ENCODE data around the gene SRPK2. TPM values are rescaled to one million over a fixed set of nuclear protein-coding genes. Genes with fewer than 3 reads are reported as not detected.
A peak's percentile ranks its signal among the peaks of the same experiment; 100 is the strongest.

SRPK2 gene
- total RNA-seq, 1 donor from 2014 or later = 58.5 TPM

DNA sequence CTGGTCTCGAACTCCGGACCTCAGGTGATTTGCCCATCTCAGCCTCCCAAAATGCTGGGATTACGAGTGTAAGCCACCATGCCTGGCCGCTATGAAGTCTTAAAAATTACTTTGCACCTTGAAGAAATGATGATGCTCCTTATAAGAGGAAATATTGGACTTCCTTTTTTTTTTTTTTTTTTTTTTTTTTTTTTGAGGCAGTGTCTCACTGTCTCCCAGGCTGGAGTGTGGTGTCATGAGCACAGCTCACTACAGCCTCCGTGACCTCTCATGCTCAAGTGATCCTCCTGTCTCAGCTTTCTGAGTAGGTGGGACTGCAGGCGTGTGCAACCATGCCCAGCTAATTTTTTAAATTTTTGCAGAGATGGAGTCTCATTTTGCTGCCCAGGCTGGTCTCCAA lies 309.4 kb downstream of the SRPK2 start:
- no peak for DNase-seq (ENCODE audit: low spot score)
- no peak overlapping the region for H3K4me3 Mint-ChIP-seq (ENCODE audit: unreplicated experiment)
- H3K4me1 Mint-ChIP-seq (ENCODE audit: low read depth) = no peaks in the 10 kb centered on the region
- no peaks in the 10 kb centered on the region for H3K27me3 Mint-ChIP-seq (ENCODE audit: low read depth)
- H3K9me3 Mint-ChIP-seq (ENCODE audit: low read depth) = no peaks in the 10 kb centered on the region
- no peak overlapping the region for H3K27ac Mint-ChIP-seq (ENCODE audit: unreplicated experiment)
- peaks cover 30% of the 10 kb centered on the region for H3K36me3 Mint-ChIP-seq (ENCODE audit: low read depth)
- TF ChIP-seq, protein P1, sequence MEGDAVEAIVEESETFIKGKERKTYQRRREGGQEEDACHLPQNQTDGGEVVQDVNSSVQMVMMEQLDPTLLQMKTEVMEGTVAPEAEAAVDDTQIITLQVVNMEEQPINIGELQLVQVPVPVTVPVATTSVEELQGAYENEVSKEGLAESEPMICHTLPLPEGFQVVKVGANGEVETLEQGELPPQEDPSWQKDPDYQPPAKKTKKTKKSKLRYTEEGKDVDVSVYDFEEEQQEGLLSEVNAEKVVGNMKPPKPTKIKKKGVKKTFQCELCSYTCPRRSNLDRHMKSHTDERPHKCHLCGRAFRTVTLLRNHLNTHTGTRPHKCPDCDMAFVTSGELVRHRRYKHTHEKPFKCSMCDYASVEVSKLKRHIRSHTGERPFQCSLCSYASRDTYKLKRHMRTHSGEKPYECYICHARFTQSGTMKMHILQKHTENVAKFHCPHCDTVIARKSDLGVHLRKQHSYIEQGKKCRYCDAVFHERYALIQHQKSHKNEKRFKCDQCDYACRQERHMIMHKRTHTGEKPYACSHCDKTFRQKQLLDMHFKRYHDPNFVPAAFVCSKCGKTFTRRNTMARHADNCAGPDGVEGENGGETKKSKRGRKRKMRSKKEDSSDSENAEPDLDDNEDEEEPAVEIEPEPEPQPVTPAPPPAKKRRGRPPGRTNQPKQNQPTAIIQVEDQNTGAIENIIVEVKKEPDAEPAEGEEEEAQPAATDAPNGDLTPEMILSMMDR (IDR thresholded peaks at IDR 0.05) = no peak

DNA sequence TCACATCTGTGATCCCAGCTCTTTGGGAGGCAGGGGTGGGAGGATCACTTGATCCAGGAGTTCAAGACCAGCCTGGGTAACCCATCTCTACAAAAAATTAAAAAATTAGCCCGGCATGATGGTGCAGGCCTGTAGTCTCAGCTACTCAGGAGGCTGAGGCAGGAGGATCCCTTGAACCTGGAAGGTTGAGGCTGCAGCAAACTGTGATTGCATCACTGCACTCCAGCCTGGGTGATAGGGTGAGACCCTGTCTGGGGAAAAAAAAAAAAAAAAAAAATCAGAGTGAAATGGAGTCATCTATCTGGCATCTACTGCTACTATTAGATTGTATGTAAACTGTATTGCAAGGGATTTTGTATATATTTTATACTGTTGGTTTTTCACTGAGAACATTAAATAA lies 315.6 kb downstream of the SRPK2 start:
- Mint-ChIP-seq H3K9me3 (ENCODE audit: low read depth) (no peaks in the 10 kb centered on the region), H3K27ac (ENCODE audit: unreplicated experiment) (no peak overlapping the region), H3K36me3 (ENCODE audit: low read depth) (peaks cover 41% of the 10 kb centered on the region), H3K27me3 (ENCODE audit: low read depth) (no peaks in the 10 kb centered on the region), H3K4me3 (ENCODE audit: unreplicated experiment) (no peak overlapping the region), H3K4me1 (ENCODE audit: low read depth) (no peaks in the 10 kb centered on the region)
- DNase-seq (ENCODE audit: low spot score) = no peak
- TF ChIP-seq, protein P1 (IDR thresholded peaks at IDR 0.05) = no peak

DNA sequence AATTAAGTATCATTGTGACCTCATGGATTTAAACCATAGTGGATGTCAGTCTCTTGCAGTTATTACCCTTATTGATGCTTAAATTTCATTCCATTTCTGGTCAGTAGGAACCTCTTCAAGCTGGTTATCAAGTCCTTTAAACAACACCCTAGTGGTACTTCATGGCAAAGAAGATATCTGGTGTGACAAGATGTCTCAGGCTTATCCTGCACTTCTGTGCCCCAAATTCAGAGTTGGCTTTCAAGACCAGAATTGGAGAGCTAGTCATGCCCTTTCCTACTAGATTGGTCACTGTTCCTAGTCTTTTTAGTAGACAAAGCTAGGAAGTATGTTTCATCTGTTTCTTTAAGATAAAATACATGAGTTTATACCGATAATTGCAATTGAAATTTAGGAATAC lies 319.8 kb downstream of the SRPK2 start:
- Mint-ChIP-seq H3K27ac (ENCODE audit: unreplicated experiment) (no peak overlapping the region), H3K4me3 (ENCODE audit: unreplicated experiment) (no peak overlapping the region), H3K4me1 (ENCODE audit: low read depth) (peaks cover 10% of the 10 kb centered on the region), H3K9me3 (ENCODE audit: low read depth) (no peaks in the 10 kb centered on the region), H3K36me3 (ENCODE audit: low read depth) (peaks cover 29% of the 10 kb centered on the region), H3K27me3 (ENCODE audit: low read depth) (no peaks in the 10 kb centered on the region)
- TF ChIP-seq, protein P1 (IDR thresholded peaks at IDR 0.05) = no peak
- DNase-seq (ENCODE audit: low spot score) = no peak

DNA sequence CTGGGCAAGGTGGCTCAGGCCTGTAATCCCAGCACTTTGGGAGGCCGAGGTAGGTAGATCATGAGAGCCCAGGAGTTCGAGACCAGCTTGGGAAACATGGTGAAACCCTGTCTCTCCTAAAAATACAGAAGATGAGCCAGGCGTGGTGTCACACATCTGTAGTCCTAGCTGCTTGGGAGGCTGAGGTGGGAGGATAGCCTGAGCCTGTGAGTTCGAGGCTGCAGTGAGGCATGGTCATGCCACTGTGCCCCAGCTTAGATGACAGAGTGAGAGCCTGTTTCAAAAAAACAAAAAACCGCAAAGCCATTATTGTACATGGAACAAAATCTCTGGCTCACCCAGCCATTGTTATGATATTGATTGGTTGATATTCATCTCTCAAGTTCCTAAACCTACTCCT lies 321.0 kb downstream of the SRPK2 start:
- Mint-ChIP-seq H3K4me1 (ENCODE audit: low read depth) (peaks cover 10% of the 10 kb centered on the region), H3K27me3 (ENCODE audit: low read depth) (no peaks in the 10 kb centered on the region), H3K9me3 (ENCODE audit: low read depth) (no peaks in the 10 kb centered on the region), H3K4me3 (ENCODE audit: unreplicated experiment) (no peak overlapping the region), H3K27ac (ENCODE audit: unreplicated experiment) (peak overlapping the region; percentile 17), H3K36me3 (ENCODE audit: low read depth) (peaks cover 34% of the 10 kb centered on the region)
- no peak for DNase-seq (ENCODE audit: low spot score)
- TF ChIP-seq, protein P1 (IDR thresholded peaks at IDR 0.05) = no peak

Other genes starting within 250 kb of the SRPK2 start
- gene PUS7, start 133.3 kb upstream of the SRPK2 start, total RNA-seq = 15.2 to 18.5 TPM (median 16.2 TPM) in 3 replicates
- 18.0 to 26.8 TPM (median 19.7 TPM) in 3 replicates for gene RINT1, start 143.3 kb upstream of the SRPK2 start, total RNA-seq
- not detected in 3 replicates for gene EFCAB10, start 192.6 kb upstream of the SRPK2 start, total RNA-seq